Right lobe of liver (tissue), 4 donors: ENCODE data around the gene SKA1.

Experiments
- CTCF ChIP-seq, 4 donors: fragments of 200-600 bp in 3 of 4; fragments of 450-650 bp in 1 of 4; IDR thresholded peaks; one replicate each; pipeline versions ENCODE4 v1.5.1 to v1.8.0; 2016 to 2022; ENCODE audit warnings: antibody characterized with exemption in 4 of 4, mild to moderate bottlenecking in 2 of 4
- POLR2A ChIP-seq: fragments of 450-650 bp; IDR thresholded peaks from one replicate; pipeline ENCODE4 v1.6.1; 2017; ENCODE audit warnings: antibody characterized with exemption, mild to moderate bottlenecking
- donor health status: DM: no; HTN: no; CAD: no.
- donor health status: DM: no; HTN: no; CAD: no.
- donor health status: DM: no; HTN: yes; CAD: no.

- TF ChIP-seq CTCF (IDR thresholded peaks at IDR 0.05): no peak
- TF ChIP-seq POLR2A: no peak
Observed at GRCh38 chr18:50432915-50433314, 58.1 kb downstream of the SKA1 start.
